Measurements from ENCODE around the gene SSBP2.
"Not testable (repeated sequence)": the region's sequence is repeated elsewhere in the genome, so short reads cannot be mapped to it uniquely, and the experiment has no call there.

Gene SSBP2

GRCh38 chr5:81700166-81700565, 50.7 kb downstream of the SSBP2 start:
- peaks cover 8% of the 10 kb centered on the region for H3K9me3 ChIP-seq (ENCODE audit: control insufficient read depth, low read length)

DNA sequence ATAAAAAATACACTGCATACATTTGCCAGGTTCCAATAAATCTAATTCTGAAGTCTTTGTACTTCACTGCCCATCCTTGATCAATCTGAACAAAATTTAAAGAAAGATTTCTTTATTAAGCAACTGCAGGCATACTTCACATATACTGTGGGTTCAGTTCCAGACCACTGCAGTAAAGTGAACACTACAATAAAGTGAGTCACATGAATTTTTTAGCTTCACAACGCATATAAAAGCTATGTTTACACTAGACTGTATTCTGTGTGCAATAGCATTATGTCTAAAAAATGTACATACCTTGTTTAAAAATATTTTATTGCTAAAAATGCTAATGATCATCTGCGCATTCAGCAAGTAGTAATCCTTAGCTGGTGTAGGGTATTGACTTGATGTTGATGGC, 52.1 kb downstream of the SSBP2 start:
- Histone ChIP-seq H3K36me3 (ENCODE audit: control insufficient read depth, insufficient read depth, low read length, severe bottlenecking) (peaks cover 8% of the 10 kb centered on the region), H3K27me3 (replicated peaks; ENCODE audit: control insufficient read depth, insufficient read depth, low read length) (no peaks in the 10 kb centered on the region), H3K9me3 (ENCODE audit: control insufficient read depth, low read length) (peaks cover 8% of the 10 kb centered on the region), H3K4me3 (ENCODE audit: low read length) (no peak overlapping the region), H3K9ac (ENCODE audit: low read length) (no peak overlapping the region), H3K4me1 (ENCODE audit: control insufficient read depth, insufficient read depth, low read length) (no peaks in the 10 kb centered on the region)
- no peak for DNase-seq (ENCODE audit: low read depth)

More at GRCh38 chr5:81700166-81700565, 50.7 kb downstream of the SSBP2 start:
- Histone ChIP-seq H3K27me3 (replicated peaks; ENCODE audit: control insufficient read depth, insufficient read depth, low read length) (no peaks in the 10 kb centered on the region), H3K36me3 (ENCODE audit: control insufficient read depth, insufficient read depth, low read length, severe bottlenecking) (peaks cover 8% of the 10 kb centered on the region), H3K4me3 (ENCODE audit: low read length) (no peak overlapping the region), H3K9ac (ENCODE audit: low read length) (no peak overlapping the region), H3K4me1 (ENCODE audit: control insufficient read depth, insufficient read depth, low read length) (no peaks in the 10 kb centered on the region)
- no peak for DNase-seq (ENCODE audit: low read depth)

DNA sequence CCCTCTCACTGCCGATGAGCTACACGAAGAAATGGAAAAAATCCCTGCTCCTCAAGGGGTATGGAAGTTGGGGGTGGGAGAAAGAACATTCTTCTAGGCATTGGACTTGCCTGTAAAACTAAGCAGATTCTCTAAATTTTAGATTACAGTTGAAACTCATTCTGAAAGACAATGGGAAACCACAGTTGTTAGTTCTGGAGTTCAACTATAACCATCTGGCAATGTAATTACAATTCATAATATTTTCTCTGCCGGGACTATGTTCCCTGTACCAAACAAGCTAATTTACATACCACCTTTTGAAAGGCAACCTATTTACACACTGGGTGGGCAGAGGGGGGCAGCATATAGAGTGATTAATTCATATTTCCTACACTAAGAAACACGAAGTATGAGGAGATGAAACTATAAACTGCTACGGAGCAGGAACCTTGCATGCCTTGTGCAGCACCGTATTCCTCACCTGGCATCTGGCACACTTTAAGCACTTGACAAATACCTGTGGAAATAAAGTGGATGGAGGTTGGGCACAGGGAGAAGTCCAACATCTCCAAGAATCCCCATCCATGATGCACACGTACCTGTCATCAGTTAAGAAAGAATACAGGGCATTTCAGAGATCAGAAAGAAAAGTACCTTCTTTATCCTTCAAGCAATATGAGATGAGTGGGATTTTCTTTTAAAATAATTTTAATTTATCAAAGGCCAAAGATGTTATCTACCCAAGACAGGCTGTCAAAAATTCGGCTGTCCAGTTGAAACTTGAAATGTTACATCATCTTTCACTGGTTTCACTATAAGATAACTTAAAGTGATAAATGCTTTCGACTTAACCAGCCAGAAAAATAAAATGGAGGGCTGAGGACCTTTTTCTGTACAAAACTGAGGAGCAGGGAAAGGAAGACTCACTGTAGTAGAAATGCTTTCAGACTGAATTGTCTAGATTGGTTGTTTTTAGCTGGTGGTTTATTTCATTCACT, 54.2 kb downstream of the SSBP2 start:
- H3K27me3 ChIP-seq (replicated peaks; ENCODE audit: control insufficient read depth, insufficient read depth, low read length), result no peaks in the 10 kb centered on the region
- no peaks in the 10 kb centered on the region for H3K4me1 ChIP-seq (ENCODE audit: control insufficient read depth, insufficient read depth, low read length)
- no peak for DNase-seq (ENCODE audit: low read depth)
- H3K9me3 ChIP-seq (ENCODE audit: control insufficient read depth, low read length), result peaks cover 10% of the 10 kb centered on the region
- H3K36me3 ChIP-seq (ENCODE audit: control insufficient read depth, insufficient read depth, low read length, severe bottlenecking), result peaks cover 8% of the 10 kb centered on the region
- H3K4me3 ChIP-seq (ENCODE audit: low read length), result no peak overlapping the region
- no peak overlapping the region for H3K9ac ChIP-seq (ENCODE audit: low read length)

GRCh38 chr5:81694726-81695125, 56.2 kb downstream of the SSBP2 start:
- H3K9me3 ChIP-seq (ENCODE audit: control insufficient read depth, low read length), result peaks cover 5% of the 10 kb centered on the region
- no peak overlapping the region for H3K4me3 ChIP-seq (ENCODE audit: low read length)
- H3K36me3 ChIP-seq (ENCODE audit: control insufficient read depth, insufficient read depth, low read length, severe bottlenecking), result peaks cover 8% of the 10 kb centered on the region
- no peak for DNase-seq (ENCODE audit: low read depth)
- H3K27me3 ChIP-seq (replicated peaks; ENCODE audit: control insufficient read depth, insufficient read depth, low read length), result no peaks in the 10 kb centered on the region
- no peaks in the 10 kb centered on the region for H3K4me1 ChIP-seq (ENCODE audit: control insufficient read depth, insufficient read depth, low read length)
- H3K9ac ChIP-seq (ENCODE audit: low read length), result no peak overlapping the region

- peaks cover 10% of the 10 kb centered on the region for H3K9me3 ChIP-seq (ENCODE audit: control insufficient read depth, low read length)
- no peak overlapping the region for H3K9ac ChIP-seq (ENCODE audit: low read length)
- H3K4me1 ChIP-seq (ENCODE audit: control insufficient read depth, insufficient read depth, low read length), result no peaks in the 10 kb centered on the region
Observed at GRCh38 chr5:81688215-81688614, 62.7 kb downstream of the SSBP2 start.

DNA sequence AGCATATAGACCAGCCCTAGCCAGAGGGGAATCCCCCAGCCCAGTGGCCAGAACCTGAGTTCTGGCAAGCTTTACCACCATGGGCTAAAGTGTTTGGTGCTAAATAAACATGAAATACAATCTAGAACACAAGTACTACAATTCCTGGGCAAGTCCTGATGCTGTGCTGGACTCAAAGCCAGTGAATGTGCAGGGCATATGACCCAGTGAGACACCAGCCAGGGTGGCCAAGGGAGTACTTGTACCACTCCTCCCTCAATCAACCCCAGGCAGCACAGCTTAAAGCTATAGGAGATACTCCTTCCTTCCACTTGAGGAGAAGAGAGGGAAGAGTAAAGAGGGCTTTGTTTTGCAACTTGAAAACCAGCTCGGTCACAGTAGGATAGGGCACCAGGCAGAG, 63.6 kb downstream of the SSBP2 start:
- Histone ChIP-seq H3K4me1 (ENCODE audit: control insufficient read depth, insufficient read depth, low read length) (no peaks in the 10 kb centered on the region), H3K36me3 (ENCODE audit: control insufficient read depth, insufficient read depth, low read length, severe bottlenecking) (no peaks in the 10 kb centered on the region), H3K9ac (ENCODE audit: low read length) (no peak overlapping the region), H3K4me3 (ENCODE audit: low read length) (no peak overlapping the region), H3K9me3 (ENCODE audit: control insufficient read depth, low read length) (peaks cover 10% of the 10 kb centered on the region), H3K27me3 (replicated peaks; ENCODE audit: control insufficient read depth, insufficient read depth, low read length) (no peaks in the 10 kb centered on the region)
- DNase-seq (ENCODE audit: low read depth), result no peak

More at GRCh38 chr5:81688215-81688614, 62.7 kb downstream of the SSBP2 start:
- Histone ChIP-seq H3K27me3 (replicated peaks; ENCODE audit: control insufficient read depth, insufficient read depth, low read length) (no peaks in the 10 kb centered on the region), H3K4me3 (ENCODE audit: low read length) (no peak overlapping the region), H3K36me3 (ENCODE audit: control insufficient read depth, insufficient read depth, low read length, severe bottlenecking) (no peaks in the 10 kb centered on the region)
- DNase-seq (ENCODE audit: low read depth), result no peak

GRCh38 chr5:81685471-81685870, 65.4 kb downstream of the SSBP2 start:
- no peaks in the 10 kb centered on the region for H3K4me1 ChIP-seq (ENCODE audit: control insufficient read depth, insufficient read depth, low read length)
- H3K27me3 ChIP-seq (replicated peaks; ENCODE audit: control insufficient read depth, insufficient read depth, low read length), result no peaks in the 10 kb centered on the region
- no peak overlapping the region for H3K4me3 ChIP-seq (ENCODE audit: low read length)
- no peaks in the 10 kb centered on the region for H3K36me3 ChIP-seq (ENCODE audit: control insufficient read depth, insufficient read depth, low read length, severe bottlenecking)
- no peak for DNase-seq (ENCODE audit: low read depth)
- H3K9me3 ChIP-seq (ENCODE audit: control insufficient read depth, low read length), result peaks cover 5% of the 10 kb centered on the region
- H3K9ac ChIP-seq (ENCODE audit: low read length), result no peak overlapping the region

DNA sequence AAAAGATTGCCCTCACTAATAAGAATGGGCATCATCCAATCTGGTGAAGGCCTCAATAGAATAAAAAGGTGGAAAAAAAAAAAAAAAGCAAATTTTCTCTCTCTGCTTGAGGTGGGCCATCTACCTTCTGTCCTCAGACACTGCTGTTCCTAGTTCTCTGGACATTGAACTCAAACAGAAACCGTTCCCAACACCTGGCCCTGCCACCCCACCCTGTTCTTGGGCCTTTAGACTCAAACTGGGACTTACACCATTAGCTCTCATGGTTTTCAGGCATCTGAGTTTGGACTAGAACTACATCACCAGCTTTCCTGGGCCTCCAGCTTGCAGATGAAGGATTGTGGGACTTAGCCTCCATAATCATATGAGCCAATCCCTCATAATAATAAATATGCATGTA, 71.0 kb downstream of the SSBP2 start:
- no peaks in the 10 kb centered on the region for H3K36me3 ChIP-seq (ENCODE audit: control insufficient read depth, insufficient read depth, low read length, severe bottlenecking)
- no peak for DNase-seq (ENCODE audit: low read depth)
- no peak overlapping the region for H3K4me3 ChIP-seq (ENCODE audit: low read length)
- no peaks in the 10 kb centered on the region for H3K27me3 ChIP-seq (replicated peaks; ENCODE audit: control insufficient read depth, insufficient read depth, low read length)
- no peaks in the 10 kb centered on the region for H3K9me3 ChIP-seq (ENCODE audit: control insufficient read depth, low read length)
- H3K9ac ChIP-seq (ENCODE audit: low read length), result no peak overlapping the region
- peaks cover 5% of the 10 kb centered on the region for H3K4me1 ChIP-seq (ENCODE audit: control insufficient read depth, insufficient read depth, low read length)

DNA sequence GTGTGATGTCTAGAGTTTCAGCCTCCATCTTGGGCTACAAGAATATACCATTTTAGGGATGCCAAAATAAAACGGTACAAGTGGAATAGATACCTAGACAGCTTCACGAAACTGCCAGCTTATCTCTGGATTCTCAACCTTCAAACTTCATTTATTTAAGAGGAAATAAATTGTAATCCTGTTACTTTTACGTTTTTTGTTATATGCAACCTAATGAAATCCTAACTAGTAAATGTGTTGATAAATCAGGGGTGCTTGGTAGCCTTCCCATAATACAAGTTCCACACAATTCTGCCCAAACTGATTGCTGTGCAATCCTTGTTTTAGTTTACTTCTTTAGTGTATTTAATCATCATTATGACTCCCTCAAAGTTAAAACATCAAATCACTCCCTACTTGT, 75.5 kb downstream of the SSBP2 start:
- Histone ChIP-seq H3K4me3 (ENCODE audit: low read length) (no peak overlapping the region), H3K4me1 (ENCODE audit: control insufficient read depth, insufficient read depth, low read length) (peaks cover 5% of the 10 kb centered on the region), H3K27me3 (replicated peaks; ENCODE audit: control insufficient read depth, insufficient read depth, low read length) (no peaks in the 10 kb centered on the region), H3K36me3 (ENCODE audit: control insufficient read depth, insufficient read depth, low read length, severe bottlenecking) (no peaks in the 10 kb centered on the region), H3K9ac (ENCODE audit: low read length) (no peak overlapping the region), H3K9me3 (ENCODE audit: control insufficient read depth, low read length) (no peaks in the 10 kb centered on the region)
- no peak for DNase-seq (ENCODE audit: low read depth)

DNA sequence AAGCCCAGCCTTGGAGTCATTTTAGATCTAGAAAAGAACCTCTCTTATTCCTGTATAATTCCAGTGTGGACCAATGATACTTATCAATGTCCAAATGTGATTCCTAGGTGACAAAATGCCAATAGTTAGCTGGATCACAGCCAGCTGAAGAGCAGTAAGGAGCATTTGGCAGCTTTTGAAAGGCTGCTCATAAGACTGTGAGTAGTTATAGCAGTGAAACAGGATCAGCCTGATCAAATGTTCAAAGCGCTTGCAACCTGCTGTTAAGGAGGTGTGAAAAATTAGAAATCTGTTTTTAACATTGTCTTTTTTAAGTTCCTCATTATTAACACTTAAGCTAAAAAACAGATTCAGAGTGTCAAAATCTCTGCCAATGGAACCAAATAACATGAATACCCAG, 85.1 kb downstream of the SSBP2 start:
- DNase-seq (ENCODE audit: low read depth), result no peak
- no peaks in the 10 kb centered on the region for H3K36me3 ChIP-seq (ENCODE audit: control insufficient read depth, insufficient read depth, low read length, severe bottlenecking)
- no peak overlapping the region for H3K9ac ChIP-seq (ENCODE audit: low read length)
- no peak overlapping the region for H3K4me3 ChIP-seq (ENCODE audit: low read length)
- no peaks in the 10 kb centered on the region for H3K9me3 ChIP-seq (ENCODE audit: control insufficient read depth, low read length)
- no peaks in the 10 kb centered on the region for H3K4me1 ChIP-seq (ENCODE audit: control insufficient read depth, insufficient read depth, low read length)
- no peaks in the 10 kb centered on the region for H3K27me3 ChIP-seq (replicated peaks; ENCODE audit: control insufficient read depth, insufficient read depth, low read length)

GRCh38 chr5:81660624-81661023, 90.3 kb downstream of the SSBP2 start:
- not testable (repeated sequence) for DNase-seq (ENCODE audit: low read depth); H3K27me3 ChIP-seq (replicated peaks; ENCODE audit: control insufficient read depth, insufficient read depth, low read length); H3K4me1 ChIP-seq (ENCODE audit: control insufficient read depth, insufficient read depth, low read length); H3K4me3 ChIP-seq (ENCODE audit: low read length); H3K9ac ChIP-seq (ENCODE audit: low read length); H3K9me3 ChIP-seq (ENCODE audit: control insufficient read depth, low read length); H3K36me3 ChIP-seq (ENCODE audit: control insufficient read depth, insufficient read depth, low read length, severe bottlenecking)

Data from adipocyte (in vitro differentiated cells).